Motor neuron (in vitro differentiated cells): Measurements from ENCODE around the gene TNS4. TPM values are rescaled to one million over a fixed set of nuclear protein-coding genes. Genes with fewer than 3 reads are reported as not detected.
A peak's percentile ranks its signal among the peaks of the same experiment; 100 is the strongest.

Experiments
- ATAC-seq, 8 experiments: fragments of 200-7000 bp; cut with Tn5 transposase; replicated peaks in 6 of 8; 2 replicates each; pipeline ENCODE4 v1.8.0; 2021; ENCODE audit warnings: mild to moderate bottlenecking in 8 of 8, moderate library complexity in 8 of 8
- H3K27ac ChIP-seq, 2 donors: fragments of 250-450 bp; sonication (Bioruptor Pico); 2 replicates each; pipeline ENCODE4 v1.9.0; 2021; ENCODE audit warnings: antibody characterized with exemption in 2 of 2, mild to moderate bottlenecking in 2 of 2, moderate library complexity in 1 of 2
- H3K4me1 ChIP-seq, 2 donors: fragments of 250-450 bp; sonication (Bioruptor Pico); replicated peaks in 1 of 2; 2 replicates each; pipeline ENCODE4 v1.6.1; 2021; ENCODE audit warnings: antibody characterized with exemption in 2 of 2, mild to moderate bottlenecking in 2 of 2, moderate library complexity in 1 of 2
- H3K4me3 ChIP-seq, 5 donors: fragments of 250-450 bp; sonication (Bioruptor Pico); 2 replicates each; pipeline ENCODE4 v1.9.0; 2021; ENCODE audit warnings: antibody characterized with exemption in 5 of 5, mild to moderate bottlenecking in 5 of 5, moderate library complexity in 4 of 5
- WGBS, 10 experiments: fragments of 450-650 bp; shearing (Covaris generic); methylation state at CpG; one replicate each; pipeline ENCODE4 v1.0.0; 2022; 5-methylcytosine and 5-hydroxymethylcytosine counted together
- in situ Hi-C, 9 experiments: fragments of 400-800 bp; cut with MboI; loops; one replicate each; pipeline ENCODE4 v1.15.0; 2021; ENCODE audit warnings: low sequenced_read_pairs in 9 of 9, low pct_unique_long_range_greater_than_20kb in 2 of 9; ENCODE audit not compliant: unreplicated experiment in 9 of 9
- total RNA-seq, 8 experiments: library from RNA; unstranded; fragments of 300-600 nt; gene quantifications; 2 replicates each; pipeline versions ENCODE4 v1.2.3 to v1.2.4, GENCODE V29; 2022

The TNS4 gene
- total RNA-seq, 8 experiments from 2014 or later = 0.08 to 1.0 (median 0.15) TPM; not detected in 1

DNA sequence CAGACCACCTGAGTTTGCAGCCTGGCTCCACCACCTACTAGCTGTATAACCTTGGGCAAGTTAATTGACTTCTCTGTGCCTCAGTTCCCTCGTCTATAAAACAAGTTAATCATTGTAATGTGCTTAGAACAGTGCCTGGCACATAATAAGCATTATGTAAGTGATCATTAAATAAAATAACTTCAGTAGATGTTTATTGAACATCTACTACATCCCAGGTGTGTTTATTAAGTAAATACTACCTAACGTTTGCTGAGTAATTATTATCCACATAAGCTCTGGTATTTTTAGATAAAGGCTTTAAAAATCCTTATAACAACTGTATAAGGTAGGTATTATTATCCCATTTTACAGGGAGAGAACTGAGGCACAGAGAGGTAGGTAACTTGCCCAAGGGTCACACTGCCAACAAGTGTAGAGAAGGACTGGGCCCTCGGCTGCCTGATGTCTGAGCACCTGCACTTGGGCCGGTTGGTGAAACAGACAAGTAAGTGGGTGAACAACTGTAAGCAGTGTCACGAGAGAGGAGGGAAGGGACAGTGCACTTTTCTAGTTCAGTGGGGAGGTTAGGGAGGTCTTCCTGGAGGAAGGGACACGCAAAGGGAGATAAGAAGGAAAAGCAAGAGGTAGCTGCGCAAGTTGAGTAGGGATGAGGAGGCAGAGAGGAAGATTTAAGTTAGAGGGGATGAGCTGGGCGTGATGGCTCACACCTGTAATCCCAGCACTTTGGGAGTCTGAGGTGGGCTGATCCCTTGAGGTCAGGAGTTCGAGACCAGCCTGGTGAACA, 4.6 kb downstream of the TNS4 start:
- no peak for ATAC-seq
- in situ Hi-C loops = no loop called here
- Histone ChIP-seq H3K4me3 (no peak overlapping the region), H3K4me1 (peaks cover 0 to 6% of the 10 kb centered on the region in 2 donors), H3K27ac (no peak overlapping the region)
- 55 to 100% (median 77%) methylated on average over 1 to 7 of the region's 9 CpGs for WGBS, 10 experiments

DNA sequence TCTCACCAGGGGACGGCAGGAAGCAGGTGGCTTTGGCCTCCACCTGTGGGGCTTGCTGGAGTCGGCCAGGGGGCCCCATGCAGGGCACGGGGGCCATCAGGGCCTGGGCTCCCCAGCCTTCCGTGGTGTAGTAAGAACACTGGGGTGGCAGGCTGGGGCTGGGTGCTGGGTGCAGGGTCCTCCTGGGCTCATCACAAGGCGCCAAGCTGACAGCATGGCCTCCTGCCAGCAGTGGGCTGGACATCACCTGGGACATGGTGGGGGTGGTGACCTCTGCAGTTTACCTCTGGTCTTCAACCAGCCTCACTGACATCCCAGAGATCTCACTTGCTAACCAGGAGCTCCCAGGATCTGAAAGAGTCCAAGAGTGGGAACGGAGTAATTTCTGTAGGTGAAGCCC, 5.3 kb downstream of the TNS4 start:
- Histone ChIP-seq H3K4me1 (peaks cover 0 to 6% of the 10 kb centered on the region in 2 donors), H3K27ac (no peak overlapping the region), H3K4me3 (no peak overlapping the region)
- 50 to 100% (median 93%) methylated on average over 1 to 3 of the region's 6 CpGs; no CpG with 5 or more reads in 5 of the 10 experiments for WGBS, 10 experiments
- in situ Hi-C loops = no loop called here
- no peak for ATAC-seq

DNA sequence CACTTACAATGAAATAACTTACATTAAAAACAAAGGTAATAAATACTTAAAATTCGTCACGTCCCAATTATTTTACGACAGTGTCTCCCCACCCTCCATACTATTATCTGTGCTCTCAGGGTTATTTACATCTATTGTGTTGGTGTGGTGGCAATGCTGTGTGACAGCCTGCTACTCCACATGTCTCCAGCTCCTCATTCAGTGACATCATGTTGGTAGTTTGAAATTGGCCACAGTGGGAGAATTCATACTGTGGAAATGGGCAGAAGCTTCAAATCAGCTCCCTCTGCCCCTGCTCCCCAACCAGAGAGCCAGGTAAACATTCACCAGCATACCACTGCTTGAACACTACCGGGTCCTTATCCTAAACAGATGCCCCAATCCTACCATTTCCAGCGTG, 6.3 kb downstream of the TNS4 start:
- H3K4me3 ChIP-seq = no peak overlapping the region
- ATAC-seq = no peak
- 30 to 87% (median 70%) methylated on average over 1 to 5 of the region's 5 CpGs; no CpG with 5 or more reads in 1 of the 10 experiments for WGBS, 10 experiments
- H3K4me1 ChIP-seq = peaks cover 8 to 14% of the 10 kb centered on the region in 2 donors
- no peak overlapping the region for H3K27ac ChIP-seq
- in situ Hi-C loops = no loop called here

DNA sequence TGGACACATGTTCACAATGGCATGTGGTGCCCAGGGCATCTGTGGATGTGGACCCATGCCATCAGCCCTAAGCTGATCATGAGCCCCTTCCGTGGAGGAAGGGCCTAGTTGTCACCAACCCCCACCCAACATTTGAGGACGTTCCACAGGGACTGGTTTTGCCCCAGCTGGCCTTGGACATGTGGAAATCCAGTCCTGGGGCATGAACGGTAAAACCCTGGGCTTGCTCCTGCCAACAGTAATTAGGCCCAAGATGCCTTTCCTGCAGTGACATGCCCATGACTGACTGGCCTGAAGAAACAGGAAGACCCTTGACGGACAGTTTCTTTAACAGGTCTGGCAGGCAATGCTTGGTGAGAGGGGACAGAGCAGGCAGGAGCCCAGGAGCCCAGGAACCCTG, 7.7 kb downstream of the TNS4 start:
- Histone ChIP-seq H3K4me1 (peaks cover 10 to 11% of the 10 kb centered on the region in 2 donors), H3K4me3 (no peak overlapping the region), H3K27ac (no peak overlapping the region)
- in situ Hi-C loops = no loop called here
- no peak for ATAC-seq
- WGBS, 10 experiments = 40 to 100% (median 83%) methylated on average over 1 to 3 of the region's 4 CpGs; no CpG with 5 or more reads in 4 of the 10 experiments

DNA sequence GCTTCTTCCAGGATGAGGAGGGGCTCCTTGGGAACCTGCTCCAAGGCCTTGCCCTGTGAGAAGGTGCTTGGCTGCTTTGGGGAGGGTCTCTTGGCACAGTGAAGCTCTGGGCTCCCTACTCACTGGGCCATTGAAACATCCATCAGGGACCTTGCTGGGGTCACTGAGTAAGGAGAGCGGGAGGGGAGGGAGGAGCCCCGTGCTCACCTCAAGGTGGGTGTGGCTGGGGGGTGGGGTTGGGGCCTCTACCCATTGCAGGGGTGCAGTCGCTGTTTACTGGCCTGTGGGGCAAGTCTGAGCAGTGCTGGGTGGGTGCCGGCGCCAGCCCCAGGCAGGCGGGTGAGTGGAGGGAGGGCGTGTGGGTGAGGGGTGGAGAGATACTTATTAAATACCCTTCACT, 9.9 kb downstream of the TNS4 start:
- ATAC-seq = no peak
- peaks cover 10 to 11% of the 10 kb centered on the region in 2 donors for H3K4me1 ChIP-seq
- in situ Hi-C loops = no loop called here
- no peak overlapping the region for H3K27ac ChIP-seq
- 100% methylated on average over 2 of the region's 7 CpGs; no CpG with 5 or more reads in 9 of the 10 experiments for WGBS, 10 experiments
- H3K4me3 ChIP-seq = no peak overlapping the region

DNA sequence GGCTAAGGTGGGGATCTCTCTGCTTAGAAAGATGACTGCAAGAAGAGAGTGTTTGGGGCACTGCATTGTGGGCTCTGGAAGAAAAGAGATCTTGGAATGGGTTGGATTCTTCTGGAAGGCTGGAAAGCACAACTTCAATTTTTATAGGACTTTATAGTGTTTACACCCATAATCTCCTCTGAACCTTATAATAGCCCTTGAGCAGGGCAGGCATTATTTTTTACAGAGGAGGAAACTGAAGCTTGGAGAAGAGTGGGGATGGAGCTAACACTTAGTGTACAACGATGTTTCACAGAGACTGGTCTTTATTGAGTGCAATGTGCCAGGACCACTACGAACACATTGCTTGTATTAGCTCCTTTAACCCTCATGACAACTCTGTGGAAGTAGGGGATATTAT, 10.4 kb downstream of the TNS4 start:
- 0 to 100% (median 83%) methylated on average over 1 to 2 of the region's 2 CpGs; no CpG with 5 or more reads in 1 of the 10 experiments for WGBS, 10 experiments
- peaks cover 10 to 11% of the 10 kb centered on the region in 2 donors for H3K4me1 ChIP-seq
- no peak for ATAC-seq
- no peak overlapping the region for H3K27ac ChIP-seq
- in situ Hi-C loops = no loop called here
- no peak overlapping the region for H3K4me3 ChIP-seq

DNA sequence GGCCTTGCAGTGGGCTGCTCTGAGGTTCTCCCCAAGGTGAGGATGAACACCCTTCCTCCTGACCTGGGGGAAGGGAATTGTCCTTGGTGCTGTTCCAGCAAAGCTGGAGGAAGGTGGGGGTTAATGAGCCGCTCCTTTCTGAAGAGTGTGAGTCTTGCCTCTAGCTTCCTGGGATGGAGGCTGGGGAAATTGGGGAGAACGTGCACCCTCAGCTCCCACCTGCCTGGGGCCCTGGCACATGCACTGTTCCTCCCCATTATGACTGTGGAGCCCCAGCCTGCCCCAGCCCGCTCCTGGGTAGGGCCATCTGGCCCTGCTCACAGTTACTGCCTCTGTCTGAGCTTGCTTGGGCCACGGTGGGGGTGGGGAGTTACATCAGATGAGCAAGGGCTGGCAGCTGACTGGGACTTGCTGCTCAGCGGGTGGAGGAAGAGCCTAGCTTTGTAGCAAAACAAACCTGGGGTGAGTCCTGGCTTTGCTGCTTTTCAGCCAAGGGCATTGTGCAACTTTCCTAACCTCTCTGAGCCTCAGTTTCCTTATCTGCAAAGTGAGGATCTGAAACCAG, 11.1 kb downstream of the TNS4 start:
- WGBS, 10 experiments = 16 to 33% (median 20%) methylated on average over 1 to 2 of the region's 5 CpGs; no CpG with 5 or more reads in 7 of the 10 experiments
- in situ Hi-C loops = no loop called here
- Histone ChIP-seq H3K27ac (no peak overlapping the region), H3K4me1 (peaks cover 10 to 11% of the 10 kb centered on the region in 2 donors), H3K4me3 (no peak overlapping the region)
- peak in 7 of 8 experiments; percentile 7 to 95 (median 95) for ATAC-seq

DNA sequence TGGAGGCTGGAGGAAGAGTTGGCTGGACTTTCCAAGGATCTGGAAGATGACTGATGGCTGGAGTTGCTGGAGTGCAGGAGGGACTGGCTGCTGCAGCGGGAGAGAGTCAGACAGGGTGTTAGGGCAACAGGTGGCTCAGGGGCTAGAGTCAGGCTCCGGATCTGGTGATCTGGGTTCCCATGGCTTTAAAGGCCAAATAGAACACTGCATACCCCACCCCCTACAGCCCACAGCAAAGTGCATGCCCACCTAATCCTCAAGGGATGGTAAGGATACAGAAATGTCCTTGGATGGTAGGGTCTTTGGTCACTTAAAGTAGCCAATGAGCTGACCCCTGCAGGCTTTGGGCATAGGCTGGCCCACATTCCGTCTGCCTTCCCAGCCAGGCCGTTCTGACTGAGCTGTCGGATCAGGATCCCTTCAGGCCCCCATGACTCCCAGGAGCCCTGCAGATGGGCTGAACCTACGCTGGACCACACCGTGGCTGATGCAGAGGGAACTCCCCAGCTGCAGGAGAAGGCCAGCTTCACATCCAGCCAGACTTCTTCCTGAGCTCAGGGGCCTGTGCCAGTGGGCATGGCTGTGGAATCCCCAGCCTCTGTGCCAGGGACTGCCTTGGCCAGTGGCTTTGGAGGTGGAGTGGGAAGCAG, 13.9 kb downstream of the TNS4 start:
- Histone ChIP-seq H3K4me1 (peaks cover 10 to 11% of the 10 kb centered on the region in 2 donors), H3K27ac (no peak overlapping the region), H3K4me3 (no peak overlapping the region)
- ATAC-seq = no peak
- 60 to 100% (median 80%) methylated on average over 1 to 4 of the region's 7 CpGs; no CpG with 5 or more reads in 7 of the 10 experiments for WGBS, 10 experiments
- in situ Hi-C loops = no loop called here

DNA sequence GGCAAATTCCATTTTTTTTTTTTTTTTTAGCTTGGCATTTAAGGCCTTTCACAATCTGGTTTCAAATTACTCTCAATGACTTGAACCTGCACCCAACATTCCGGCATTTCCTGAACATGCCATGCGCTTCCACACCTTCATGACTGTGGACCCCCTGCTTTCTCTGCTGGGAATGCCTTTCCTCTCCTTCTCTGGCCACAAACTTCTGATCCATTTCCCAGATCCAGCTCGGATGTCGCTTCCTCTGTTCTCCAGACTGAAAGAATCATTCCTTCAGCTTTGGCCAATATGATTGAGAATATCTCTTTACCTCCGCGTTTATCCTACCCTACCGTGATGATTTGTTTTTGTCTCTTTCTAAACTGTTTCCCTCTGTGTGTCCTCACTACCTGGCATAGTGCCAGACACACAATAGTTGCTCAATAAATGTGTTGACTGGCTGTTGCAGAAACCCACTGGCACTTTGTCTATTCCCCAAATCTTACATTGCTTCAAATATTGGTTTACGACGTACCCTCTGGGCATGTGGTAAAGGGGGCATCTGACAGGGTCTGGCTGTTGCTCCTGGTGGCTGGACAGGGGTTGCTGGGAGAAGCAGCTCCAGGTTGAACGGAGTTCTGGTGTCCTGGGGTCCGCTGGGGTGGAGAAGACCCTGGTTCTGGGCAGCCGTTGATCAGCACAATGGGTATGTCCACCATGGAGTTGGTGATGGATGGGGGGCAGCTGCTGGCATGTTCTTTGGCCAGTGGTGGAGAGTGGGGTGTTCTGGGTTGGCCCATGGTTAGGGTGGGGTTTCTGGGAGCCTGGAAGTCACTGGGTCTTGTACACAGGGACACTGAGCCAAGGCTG, 14.7 kb downstream of the TNS4 start:
- Histone ChIP-seq H3K4me3 (no peak overlapping the region), H3K4me1 (peaks cover 10 to 11% of the 10 kb centered on the region in 2 donors), H3K27ac (no peak overlapping the region)
- ATAC-seq = peak in 2 of 8 experiments; percentile 6 to 30
- WGBS, 10 experiments = 10 to 97% (median 79%) methylated on average over 1 to 10 of the region's 12 CpGs
- in situ Hi-C loops = no loop called here

DNA sequence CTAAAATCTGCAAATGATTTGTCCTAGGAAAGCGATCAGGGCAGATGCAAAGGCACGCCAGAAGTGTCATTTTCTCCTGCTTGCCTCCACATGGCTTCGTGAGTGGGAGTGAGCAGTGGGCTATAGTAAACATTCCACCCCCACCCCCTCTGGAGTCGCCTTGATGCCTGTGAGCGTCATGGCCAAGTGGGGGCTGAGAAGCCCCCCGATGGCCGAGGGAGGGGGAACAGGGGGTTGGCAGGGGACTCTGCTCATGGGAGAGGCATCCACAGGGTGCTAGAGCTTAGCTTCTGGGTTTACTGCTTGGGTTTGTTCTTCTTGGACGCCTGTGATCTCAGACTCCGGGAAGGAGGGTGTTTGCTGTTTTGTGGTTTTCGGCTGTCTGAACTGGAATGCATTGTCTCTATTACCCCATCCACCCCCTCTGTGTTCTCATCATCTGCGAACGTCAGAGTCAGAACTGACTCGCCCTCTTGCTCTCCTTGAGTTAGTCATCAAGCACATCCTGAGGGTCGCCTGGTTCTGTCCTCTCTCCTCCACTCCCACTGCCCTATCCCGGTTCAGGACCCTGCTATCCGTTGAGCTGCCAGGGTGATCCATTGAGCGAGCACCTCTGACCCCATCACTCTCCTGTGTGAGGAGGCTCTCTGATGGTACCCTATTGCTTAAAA, 15.4 kb downstream of the TNS4 start:
- in situ Hi-C loops = no loop called here
- no peak overlapping the region for H3K27ac ChIP-seq
- H3K4me3 ChIP-seq = no peak overlapping the region
- 1 to 81% (median 40%) methylated on average over 2 to 6 of the region's 17 CpGs; no CpG with 5 or more reads in 3 of the 10 experiments for WGBS, 10 experiments
- H3K4me1 ChIP-seq = peaks cover 10 to 11% of the 10 kb centered on the region in 2 donors
- ATAC-seq = peak; percentile 14 to 94 (median 76)

DNA sequence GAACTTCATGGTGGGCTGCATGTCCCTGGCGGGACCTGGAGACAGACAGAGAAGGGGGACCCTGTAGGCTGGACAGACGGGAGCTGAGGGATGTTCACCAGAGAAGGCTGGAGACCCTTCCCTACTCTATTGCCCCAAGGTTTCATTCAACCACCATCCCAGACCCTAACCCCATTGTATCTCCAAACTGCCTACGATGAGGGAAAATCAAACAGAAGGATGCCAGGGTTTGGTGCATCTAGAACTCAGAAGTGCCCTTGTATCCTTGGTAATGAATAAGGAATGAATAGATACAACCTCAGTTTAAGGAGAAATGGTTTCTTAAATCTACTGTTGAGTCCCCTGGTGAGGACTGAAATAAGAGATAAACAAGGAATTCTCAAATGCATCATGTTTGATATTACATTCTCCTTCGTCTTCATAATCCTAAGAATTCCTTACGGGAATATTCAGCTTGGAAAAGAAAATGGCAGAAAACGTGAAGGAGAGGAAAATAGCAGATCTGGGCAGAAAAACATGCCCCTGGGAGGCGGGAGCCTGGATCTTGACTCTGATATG, 16.4 kb downstream of the TNS4 start:
- in situ Hi-C loops = no loop called here
- Histone ChIP-seq H3K4me3 (no peak overlapping the region), H3K27ac (no peak overlapping the region), H3K4me1 (peaks cover 2% of the 10 kb centered on the region in 2 donors)
- WGBS, 10 experiments = 63 to 100% (median 78%) methylated on average over 1 to 6 of the region's 7 CpGs
- no peak for ATAC-seq
